Adrenal gland (tissue), 5 donors: ENCODE measurements around the gene NSUN4.
A peak's percentile ranks its signal among the peaks of the same experiment; 100 is the strongest.

Source experiments
- CTCF ChIP-seq, 6 experiments: fragments of 450-650 bp in 4 of 6; fragments of 200-600 bp in 2 of 6; sonication (generic) in 1 of 6; IDR thresholded peaks; 1 replicate in 5 of 6; 2 replicates in 1 of 6; pipeline versions ENCODE4 v1.5.1 to v1.8.0; 2016 to 2021; ENCODE audit warnings: antibody characterized with exemption in 6 of 6, mild to moderate bottlenecking in 2 of 6, moderate library complexity in 1 of 6
- POLR2A ChIP-seq, 2 donors: fragments of 450-650 bp; IDR thresholded peaks; one replicate each; pipeline ENCODE4 v1.6.1; 2017; ENCODE audit warnings: antibody characterized with exemption in 2 of 2, mild to moderate bottlenecking in 2 of 2, moderate library complexity in 1 of 2
- donor health status: DM: no; HTN: no; CAD: no.

- TF ChIP-seq CTCF (IDR thresholded peaks at IDR 0.05) (peak; percentile 44 to 72 (median 59)), POLR2A (IDR thresholded peaks at IDR 0.05) (peak; percentile 82 to 94)
These were observed at the start of gene NSUN4 for GRCh38 chr1:46340404-46341221.
